GM12878 (cell line): ENCODE measurements around the gene PRKAG3. TPM values are rescaled to one million over a fixed set of nuclear protein-coding genes. Genes with fewer than 3 reads are reported as not detected.

Source experiments
- ATAC-seq: fragments of 200-7000 bp; cut with Tn5 transposase; 3 replicates; pipeline ENCODE4 v1.9.1; 2020; ENCODE audit warnings: mild to moderate bottlenecking, moderate library complexity
- BruUV-seq: library from RNA; stranded (reverse); fragments of 400-500 nt; replicated peaks from 2 replicates; lab custom pipeline; 2021; lab: Mats Ljungman, UMichigan
- CTCF ChIA-PET: fragments of 300-600 bp; sonication (Branson Sonifier 250); formaldehyde crosslinking; extraction: SDS; loops from one replicate; lab custom pipeline; 2021; ENCODE audit warnings: inconsistent platforms; lab: Yijun Ruan, JAX
- POLR2A ChIA-PET: fragments of 350-600 bp; formaldehyde crosslinking; extraction: SDS; loops from one replicate; lab custom pipeline; 2021; ENCODE audit warnings: inconsistent platforms; lab: Charles Lee
- RAD21 ChIA-PET: fragments of 300-600 bp; sonication (Branson Sonifier 250); formaldehyde crosslinking; loops from one replicate; lab custom pipeline; 2023; ENCODE audit warnings: antibody characterized with exemption; ENCODE audit not compliant: unreplicated experiment; lab: Charles Lee
- SMC1A ChIA-PET: fragments of 300-600 bp; sonication (Branson Sonifier 250); formaldehyde crosslinking; loops from one replicate; lab custom pipeline; 2023; ENCODE audit not compliant: unreplicated experiment, uncharacterized antibody; lab: Charles Lee
- DNase-seq: peaks from one replicate; pipeline ENCODE4 v3.0.0-alpha.2; 2011; ENCODE audit warnings: low read depth, low spot score
- FAIRE-seq: peaks from 3 replicates; lab custom pipeline; 2011; peaks lifted over from hg19 to GRCh38; lab: Jason Lieb, UNC
- H2AFZ ChIP-seq: 2 replicates; pipeline ENCODE4 v1.6.0; 2011; ENCODE audit warnings: low read depth, low read length, control low read depth; ENCODE audit not compliant: control insufficient read depth
- H3K27ac ChIP-seq: 2 replicates; pipeline ENCODE4 v1.5.1; 2011; ENCODE audit warnings: control low read depth; ENCODE audit not compliant: control insufficient read depth, insufficient read depth
- H3K27me3 ChIP-seq, 2 experiments: replicated peaks in 1 of 2; 2 replicates each; pipeline versions ENCODE4 v1.6.0 to v1.6.1; 2011; ENCODE audit warnings: low read length in 1 of 2; ENCODE audit not compliant: control insufficient read depth in 2 of 2, insufficient read depth in 2 of 2
- H3K36me3 ChIP-seq, 2 experiments: 2 replicates each; pipeline ENCODE4 v1.5.1; 2011; ENCODE audit warnings: low read length in 1 of 2; ENCODE audit not compliant: control insufficient read depth in 2 of 2, insufficient read depth in 2 of 2
- H3K4me1 ChIP-seq: 2 replicates; pipeline ENCODE4 v1.6.1; 2011; ENCODE audit warnings: mild to moderate bottlenecking, low read length, moderate library complexity, mixed read lengths; ENCODE audit not compliant: control insufficient read depth, insufficient read depth
- H3K4me2 ChIP-seq: 2 replicates; pipeline ENCODE4 v1.6.0; 2011; ENCODE audit warnings: control low read depth; ENCODE audit not compliant: control insufficient read depth, insufficient read depth
- H3K4me3 ChIP-seq: fragments of 200-600 bp; sonication (generic); 2 replicates; pipeline ENCODE4 v1.5.1; 2016
- H3K79me2 ChIP-seq: 2 replicates; pipeline ENCODE4 v1.6.0; 2011; ENCODE audit warnings: low read length; ENCODE audit not compliant: control insufficient read depth, insufficient read depth
- H3K9ac ChIP-seq: 2 replicates; pipeline ENCODE4 v1.8.0; 2011; ENCODE audit warnings: low read length, control low read depth, mixed read lengths; ENCODE audit not compliant: control insufficient read depth, insufficient read depth
- H3K9me3 ChIP-seq: replicated peaks from 3 replicates; pipeline ENCODE4 v1.5.1; 2011; ENCODE audit warnings: mild to moderate bottlenecking, low read length; ENCODE audit not compliant: control insufficient read depth, insufficient read depth
- H4K20me1 ChIP-seq: 2 replicates; pipeline ENCODE4 v1.6.0; 2011; ENCODE audit not compliant: control insufficient read depth, insufficient read depth
- CBFB ChIP-seq: IDR thresholded peaks from 2 replicates; pipeline ENCODE4 v1.6.1; 2016; ENCODE audit warnings: antibody characterized with exemption, low read depth
- CTCF ChIP-seq, 3 experiments: IDR thresholded peaks in 2 of 3; conservative IDR thresholded peaks in 1 of 3; 2 replicates each; pipeline ENCODE4 v1.5.1; 2011; ENCODE audit warnings: low read depth in 3 of 3, low read length in 3 of 3, mild to moderate bottlenecking in 3 of 3, control low read depth in 2 of 3, moderate library complexity in 2 of 3, inconsistent platforms in 1 of 3, mixed read lengths in 1 of 3; ENCODE audit not compliant: control insufficient read depth in 2 of 3, insufficient read depth in 1 of 3; ENCODE audit errors: extremely low read depth in 1 of 3
- GATAD2B ChIP-seq: fragments of 450-650 bp; conservative IDR thresholded peaks from 2 replicates; pipeline ENCODE4 v1.6.1; 2017; ENCODE audit warnings: low read depth, mild to moderate bottlenecking, moderate library complexity
- IRF5 ChIP-seq: fragments of 450-650 bp; IDR thresholded peaks from 2 replicates; pipeline ENCODE4 v1.6.1; 2017; ENCODE audit warnings: borderline replicate concordance
- LARP7 ChIP-seq: fragments of 450-650 bp; IDR thresholded peaks from 2 replicates; pipeline ENCODE4 v1.6.1; 2017; ENCODE audit warnings: mild to moderate bottlenecking
- MEF2A ChIP-seq: IDR thresholded peaks from 2 replicates; pipeline ENCODE4 v1.6.1; 2011; ENCODE audit warnings: low read depth, mild to moderate bottlenecking, low read length, moderate library complexity; ENCODE audit not compliant: insufficient read depth
- MYB ChIP-seq: fragments of 150-350 bp; IDR thresholded peaks from 2 replicates; pipeline ENCODE4 v1.6.1; 2014; ENCODE audit warnings: mild to moderate bottlenecking, low read depth, low read length, borderline replicate concordance
- NFYA ChIP-seq: IDR thresholded peaks from 2 replicates; pipeline ENCODE4 v1.6.1; 2011; ENCODE audit warnings: low read depth, mild to moderate bottlenecking, low read length, improper control_type of control experiment, borderline replicate concordance
- PAX8 ChIP-seq: fragments of 450-650 bp; IDR thresholded peaks from 2 replicates; pipeline ENCODE4 v1.6.1; 2017; ENCODE audit warnings: mild to moderate bottlenecking, moderate library complexity
- POLR2AphosphoS2 ChIP-seq: IDR thresholded peaks from 2 replicates; pipeline ENCODE4 v1.6.1; 2011; ENCODE audit warnings: low read depth, mild to moderate bottlenecking, low read length, improper control_type of control experiment, moderate library complexity
- RAD51 ChIP-seq: fragments of 450-650 bp; IDR thresholded peaks from 2 replicates; pipeline ENCODE4 v1.6.1; 2016; ENCODE audit warnings: moderate library complexity, mild to moderate bottlenecking, inconsistent platforms
- SMAD1 ChIP-seq: fragments of 450-650 bp; IDR thresholded peaks from 2 replicates; pipeline ENCODE4 v1.6.1; 2018; ENCODE audit warnings: mild to moderate bottlenecking, low read depth; ENCODE audit not compliant: partially characterized antibody
- STAT1 ChIP-seq: fragments of 450-650 bp; conservative IDR thresholded peaks from 2 replicates; pipeline ENCODE4 v1.6.1; 2014; ENCODE audit warnings: antibody characterized with exemption, mild to moderate bottlenecking
- STAT3 ChIP-seq: IDR thresholded peaks from 2 replicates; pipeline ENCODE4 v1.6.1; 2011; ENCODE audit warnings: low read depth, low read length, improper control_type of control experiment
- WGBS: methylation state at CpG from one replicate; pipeline ENCODE4 v1.1.6; 2016; ENCODE audit warnings: low lambda C conversion rate; ENCODE audit not compliant: insufficient replicate concordance, insufficient coverage; ENCODE audit errors: missing lambda C conversion rate; 5-methylcytosine and 5-hydroxymethylcytosine counted together
- in situ Hi-C: fragments of 300-500 bp; cut with MboI; formaldehyde crosslinking; loops from 9 replicates; pipeline ENCODE4 v1.14.3; 2018; ENCODE audit warnings: mixed read lengths
- intact Hi-C: fragments of 100-400 bp; cut with micrococcal nuclease; formaldehyde crosslinking; loops from one replicate; pipeline ENCODE4 v1.14.2; 2022; ENCODE audit not compliant: unreplicated experiment
- polyA plus RNA-seq, 11 experiments: library from polyadenylated mRNA; depleted of rRNA in 4 of 11; unstranded in 6 of 11; stranded (reverse) in 5 of 11; fragments of >200 nt; fragmentation: Nextera tagmentation in 4 of 11; fragmentation: Illumina TruSeq in 1 of 11; extraction: Ambion mirVana in 4 of 11; extraction: Trizol in 1 of 11; gene quantifications; 1 replicate in 1 of 11; 2 replicates in 10 of 11; pipeline versions ENCODE4 v1.2.1 to v1.2.3, GENCODE V29; 2011 to 2016; ENCODE audit warnings: inconsistent platforms in 2 of 11, missing spikeins in 2 of 11, low read depth in 1 of 11
- total RNA-seq, 4 experiments: library from RNA; depleted of rRNA in 3 of 4; stranded (reverse); fragments of >200 nt in 3 of 4; fragmentation: Illumina TruSeq in 1 of 4; extraction: Trizol in 1 of 4; gene quantifications; 2 replicates each; pipeline versions ENCODE4 v1.2.1 to v1.2.3, GENCODE V29; 2013 to 2021

Gene PRKAG3
- total and polyA plus RNA-seq, 10 of the 15 experiments (the other 5 are each of a cell fraction or from before 2014, with no cell fraction given) = 0.04 to 0.12 (median 0.06) TPM; not detected in 7

GRCh38 chr2:218839888-218840287 lies 8.3 kb upstream of the PRKAG3 start:
- Histone ChIP-seq H2AFZ (no peak overlapping the region), H3K4me1 (no peaks in the 10 kb centered on the region)
- TF ChIP-seq GATAD2B = no peak
- no peak for TF ChIP-seq NFYA
- TF ChIP-seq, all 136 proteins: peak for 0
- ChIA-PET CTCF (no interaction called here), POLR2A (no interaction called here), RAD21 (no interaction called here), SMC1A (interaction anchor here (0.7 kb wide), 1 partner anchor 107 kb away, joined by 3 read pairs; no protein-coding TSS in a partner anchor)
- Histone ChIP-seq H3K9me3 (no peaks in the 10 kb centered on the region; the same call in 2 of the 3 replicates), H3K27me3 (peaks cover 0 to 9% of the 10 kb centered on the region in 2 experiments; a peak in 2 of 4 replicates), H3K79me2 (no peaks in the 10 kb centered on the region), H3K36me3 (no peaks in the 10 kb centered on the region), H4K20me1 (no peaks in the 10 kb centered on the region), H3K4me3 (no peak overlapping the region), H3K4me2 (no peak overlapping the region), H3K27ac (no peak overlapping the region), H3K9ac (no peak overlapping the region)
- DNase-seq (no peak), FAIRE-seq (no peak), ATAC-seq (no peak)
- intact Hi-C loops = no loop called here
- 48% methylated on average over 1 of the region's 1 CpG for WGBS
- in situ Hi-C loops = loop anchor here (10.0 kb wide), 1 partner anchor 435 kb away; no protein-coding TSS in a partner anchor
- no TSS peak for BruUV-seq

GRCh38 chr2:218839430-218839829 lies 7.8 kb upstream of the PRKAG3 start:
- FAIRE-seq = no peak
- intact Hi-C loops = no loop called here
- WGBS = 42% methylated on average over 4 of the region's 4 CpGs
- DNase-seq = no peak
- Histone ChIP-seq H3K79me2 (no peaks in the 10 kb centered on the region), H3K4me1 (no peaks in the 10 kb centered on the region), H2AFZ (no peak overlapping the region), H3K4me3 (no peak overlapping the region), H3K9ac (no peak overlapping the region), H3K27ac (no peak overlapping the region), H4K20me1 (no peaks in the 10 kb centered on the region), H3K4me2 (no peak overlapping the region), H3K9me3 (no peaks in the 10 kb centered on the region; the same call in 2 of the 3 replicates), H3K36me3 (no peaks in the 10 kb centered on the region), H3K27me3 (peaks cover 0 to 9% of the 10 kb centered on the region in 2 experiments; a peak in 3 of 4 replicates)
- SMC1A ChIA-PET = no interaction called here
- no peak for TF ChIP-seq IRF5
- TF ChIP-seq STAT3 = no peak
- no peak for TF ChIP-seq MEF2A
- TF ChIP-seq PAX8 = no peak
- no peak for TF ChIP-seq POLR2AphosphoS2
- no peak for TF ChIP-seq STAT1
- TF ChIP-seq SMAD1 = no peak
- TF ChIP-seq LARP7 = no peak
- no peak for TF ChIP-seq MYB
- TF ChIP-seq CBFB = no peak
- no peak for TF ChIP-seq CTCF (IDR thresholded peaks at IDR 0.05 in 2 of 3, conservative IDR thresholded peaks at IDR 0.05 in 1 of 3; ENCODE audit: control insufficient read depth in 2 of 3, extremely low read depth in 1 of 3, insufficient read depth in 1 of 3, low read depth in 3 of 3, low read length in 3 of 3)
- TF ChIP-seq RAD51 = no peak
- in situ Hi-C loops = no loop called here
- CTCF ChIA-PET = interaction anchor here (0.7 kb wide), 1 partner anchor 8 kb away, joined by 3 read pairs; no protein-coding TSS in a partner anchor
- RAD21 ChIA-PET = no interaction called here
- POLR2A ChIA-PET = no interaction called here
- no peak for ATAC-seq
- BruUV-seq = no TSS peak
